ENCODE results near the gene DNAH10.

- TF ChIP-seq YY1 (IDR thresholded peaks at IDR 0.05; ENCODE audit: insufficient read depth, insufficient read length) (no peak), SUZ12 (IDR thresholded peaks at IDR 0.05; ENCODE audit: extremely low read depth, insufficient read depth, insufficient read length) (no peak)
Observed at GRCh38 chr12:123966596-123966995, 204.5 kb downstream of the DNAH10 start.
